ENCODE data around the gene RAB36. TPM values are rescaled to one million over a fixed set of nuclear protein-coding genes. Genes with fewer than 3 reads are reported as not detected.

RAB36 gene
- total RNA-seq, 4 donors from 2014 or later = 8.8 to 28.7 (median 14.7) TPM

DNA sequence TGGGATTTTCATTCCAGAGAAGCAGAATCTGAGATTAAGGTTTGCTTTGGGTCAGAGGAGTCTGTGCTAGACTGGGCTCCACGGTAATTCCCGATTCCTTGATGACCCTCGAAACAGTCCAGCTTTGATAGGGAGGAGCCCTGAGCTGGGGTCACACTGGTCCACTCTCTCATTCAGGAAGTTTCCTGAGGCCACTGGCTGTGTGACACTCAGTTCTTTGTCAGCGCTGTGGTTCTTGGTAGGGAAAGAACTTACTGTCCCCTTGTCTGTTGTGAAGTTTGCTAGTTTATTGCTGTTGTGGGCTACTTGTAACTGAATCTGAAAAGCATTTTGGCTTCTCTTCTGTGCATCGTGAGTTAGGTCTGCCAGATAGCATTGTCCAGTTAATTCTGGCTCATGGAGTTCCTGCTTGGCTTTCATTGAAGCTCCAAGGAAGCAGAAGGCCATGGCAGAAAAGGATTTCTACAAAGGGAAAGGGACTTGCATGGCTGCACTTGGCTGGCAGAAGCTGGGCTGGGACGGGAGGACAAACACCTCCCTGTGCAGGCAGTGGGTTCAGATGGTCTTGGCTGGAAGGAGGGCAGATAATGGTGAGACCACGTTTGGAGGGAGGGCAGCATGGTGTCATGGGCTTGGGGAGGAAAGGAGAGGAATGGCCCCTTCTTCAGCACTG is 58.3 kb downstream of the RAB36 start:
- Histone ChIP-seq H3K27me3 (no peaks in the 10 kb centered on the region), H3K4me3 (no peak overlapping the region), H3K27ac (peak overlapping the region; percentile 20 to 38), H3K36me3 (no peaks in the 10 kb centered on the region), H3K9me3 (no peaks in the 10 kb centered on the region), H3K4me1 (peaks cover 8 to 12% of the 10 kb centered on the region in 2 donors)
- intact Hi-C loops (cut with DNase I; ENCODE audit: low total_unique reads) = no loop called here
- TF ChIP-seq, protein P1, sequence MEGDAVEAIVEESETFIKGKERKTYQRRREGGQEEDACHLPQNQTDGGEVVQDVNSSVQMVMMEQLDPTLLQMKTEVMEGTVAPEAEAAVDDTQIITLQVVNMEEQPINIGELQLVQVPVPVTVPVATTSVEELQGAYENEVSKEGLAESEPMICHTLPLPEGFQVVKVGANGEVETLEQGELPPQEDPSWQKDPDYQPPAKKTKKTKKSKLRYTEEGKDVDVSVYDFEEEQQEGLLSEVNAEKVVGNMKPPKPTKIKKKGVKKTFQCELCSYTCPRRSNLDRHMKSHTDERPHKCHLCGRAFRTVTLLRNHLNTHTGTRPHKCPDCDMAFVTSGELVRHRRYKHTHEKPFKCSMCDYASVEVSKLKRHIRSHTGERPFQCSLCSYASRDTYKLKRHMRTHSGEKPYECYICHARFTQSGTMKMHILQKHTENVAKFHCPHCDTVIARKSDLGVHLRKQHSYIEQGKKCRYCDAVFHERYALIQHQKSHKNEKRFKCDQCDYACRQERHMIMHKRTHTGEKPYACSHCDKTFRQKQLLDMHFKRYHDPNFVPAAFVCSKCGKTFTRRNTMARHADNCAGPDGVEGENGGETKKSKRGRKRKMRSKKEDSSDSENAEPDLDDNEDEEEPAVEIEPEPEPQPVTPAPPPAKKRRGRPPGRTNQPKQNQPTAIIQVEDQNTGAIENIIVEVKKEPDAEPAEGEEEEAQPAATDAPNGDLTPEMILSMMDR (IDR thresholded peaks at IDR 0.05) = no peak
- no peak for TF ChIP-seq POLR2A (IDR thresholded peaks at IDR 0.05)
- DNase-seq = no peak

DNA sequence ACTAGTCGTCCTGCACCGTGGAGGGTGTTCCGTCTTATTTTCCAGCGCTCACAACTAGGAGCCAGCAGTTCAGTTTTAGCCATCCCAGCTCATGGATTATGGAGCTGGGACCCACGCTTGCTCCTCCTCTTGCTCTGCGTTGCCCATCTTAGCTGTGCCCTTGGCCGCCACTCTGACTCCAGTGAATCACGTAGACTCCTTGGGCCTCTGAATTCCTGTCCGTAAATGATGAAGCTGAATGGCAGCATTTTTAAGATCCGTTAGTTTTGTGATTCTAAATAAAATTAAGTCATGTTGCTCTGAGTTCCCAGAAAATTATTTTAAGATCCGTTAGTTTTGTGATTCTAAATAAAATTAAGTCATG is 58.8 kb downstream of the RAB36 start:
- H3K4me3 ChIP-seq = no peak overlapping the region
- no peaks in the 10 kb centered on the region for H3K36me3 ChIP-seq
- no peak for DNase-seq
- peak overlapping the region; percentile 38 to 43 for H3K27ac ChIP-seq
- H3K27me3 ChIP-seq = no peaks in the 10 kb centered on the region
- peaks cover 8 to 12% of the 10 kb centered on the region in 2 donors for H3K4me1 ChIP-seq
- intact Hi-C loops (cut with DNase I; ENCODE audit: low total_unique reads) = no loop called here
- TF ChIP-seq, protein P1 (IDR thresholded peaks at IDR 0.05) = no peak
- no peak for TF ChIP-seq POLR2A (IDR thresholded peaks at IDR 0.05)
- no peaks in the 10 kb centered on the region for H3K9me3 ChIP-seq

GRCh38 chr22:23204541-23205157 is 59.4 kb downstream of the RAB36 start:
- no peak for TF ChIP-seq POLR2A (IDR thresholded peaks at IDR 0.05)
- TF ChIP-seq, protein P1 (IDR thresholded peaks at IDR 0.05) = peak in 1 of 4 experiments; percentile 15
- H3K27me3 ChIP-seq = no peaks in the 10 kb centered on the region
- intact Hi-C loops (cut with DNase I; ENCODE audit: low total_unique reads) = no loop called here
- H3K4me1 ChIP-seq = peaks cover 8 to 12% of the 10 kb centered on the region in 2 donors
- no peaks in the 10 kb centered on the region for H3K9me3 ChIP-seq
- peak overlapping the region; percentile 38 to 43 for H3K27ac ChIP-seq
- H3K36me3 ChIP-seq = no peaks in the 10 kb centered on the region
- H3K4me3 ChIP-seq = no peak overlapping the region
- peak; percentile 59 to 76 for DNase-seq

GRCh38 chr22:23205339-23206049 is 60.2 kb downstream of the RAB36 start:
- no peaks in the 10 kb centered on the region for H3K27me3 ChIP-seq
- no peaks in the 10 kb centered on the region for H3K9me3 ChIP-seq
- H3K27ac ChIP-seq = peak overlapping the region in 1 of 2 donors; percentile 24
- H3K4me3 ChIP-seq = no peak overlapping the region
- DNase-seq = no peak
- intact Hi-C loops (cut with DNase I; ENCODE audit: low total_unique reads) = no loop called here
- no peak for TF ChIP-seq POLR2A (IDR thresholded peaks at IDR 0.05)
- TF ChIP-seq, protein P1 (IDR thresholded peaks at IDR 0.05) = no peak
- no peaks in the 10 kb centered on the region for H3K36me3 ChIP-seq
- H3K4me1 ChIP-seq = peaks cover 8 to 12% of the 10 kb centered on the region in 2 donors

- Histone ChIP-seq H3K9me3 (no peaks in the 10 kb centered on the region), H3K36me3 (no peaks in the 10 kb centered on the region), H3K27ac (no peak overlapping the region), H3K4me3 (no peak overlapping the region), H3K4me1 (peaks cover 8 to 12% of the 10 kb centered on the region in 2 donors), H3K27me3 (no peaks in the 10 kb centered on the region)
- intact Hi-C loops (cut with DNase I; ENCODE audit: low total_unique reads) = no loop called here
- TF ChIP-seq, protein P1 (IDR thresholded peaks at IDR 0.05) = no peak
- DNase-seq = no peak
Observed at GRCh38 chr22:23206915-23207314, 61.6 kb downstream of the RAB36 start.
